ENCODE measurements around the gene CFAP58.

The CFAP58 gene

GRCh38 chr10:104486803-104487202 is 133.2 kb downstream of the CFAP58 start:
- no peak for DNase-seq (ENCODE audit: low read depth)

- no peak for DNase-seq (ENCODE audit: low read depth)
These were observed 134.3 kb downstream of the CFAP58 start for GRCh38 chr10:104487794-104488438.

- DNase-seq (ENCODE audit: low read depth): no peak
These were observed 134.8 kb downstream of the CFAP58 start for GRCh38 chr10:104488439-104488832.

GRCh38 chr10:104492329-104492940 is 138.8 kb downstream of the CFAP58 start:
- DNase-seq (ENCODE audit: low read depth): no peak

- no peak for DNase-seq (ENCODE audit: low read depth)
These were observed 144.9 kb downstream of the CFAP58 start for GRCh38 chr10:104498347-104499081.

- no peak for DNase-seq (ENCODE audit: low read depth)
These were observed 147.8 kb downstream of the CFAP58 start for GRCh38 chr10:104501449-104501848.

- DNase-seq (ENCODE audit: low read depth): no peak
These were observed 148.4 kb downstream of the CFAP58 start for GRCh38 chr10:104501864-104502579.

GRCh38 chr10:104502907-104503306 is 149.3 kb downstream of the CFAP58 start:
- DNase-seq (ENCODE audit: low read depth): no peak

Measured in stimulated activated CD8-positive, alpha-beta memory T cell treated with anti-CD3 and anti-CD28 coated beads, Interleukin-7, amount 100 ng/mL, for 24 hours (primary cell).